ENCODE data around the gene USP32. TPM values are rescaled to one million over a fixed set of nuclear protein-coding genes. Genes with fewer than 3 reads are reported as not detected.

USP32 gene
- total and polyA plus RNA-seq, 2 donors (not counting 3 experiments of a cell fraction or from before 2014, with no cell fraction given), result 15.7 to 52.9 TPM

DNA sequence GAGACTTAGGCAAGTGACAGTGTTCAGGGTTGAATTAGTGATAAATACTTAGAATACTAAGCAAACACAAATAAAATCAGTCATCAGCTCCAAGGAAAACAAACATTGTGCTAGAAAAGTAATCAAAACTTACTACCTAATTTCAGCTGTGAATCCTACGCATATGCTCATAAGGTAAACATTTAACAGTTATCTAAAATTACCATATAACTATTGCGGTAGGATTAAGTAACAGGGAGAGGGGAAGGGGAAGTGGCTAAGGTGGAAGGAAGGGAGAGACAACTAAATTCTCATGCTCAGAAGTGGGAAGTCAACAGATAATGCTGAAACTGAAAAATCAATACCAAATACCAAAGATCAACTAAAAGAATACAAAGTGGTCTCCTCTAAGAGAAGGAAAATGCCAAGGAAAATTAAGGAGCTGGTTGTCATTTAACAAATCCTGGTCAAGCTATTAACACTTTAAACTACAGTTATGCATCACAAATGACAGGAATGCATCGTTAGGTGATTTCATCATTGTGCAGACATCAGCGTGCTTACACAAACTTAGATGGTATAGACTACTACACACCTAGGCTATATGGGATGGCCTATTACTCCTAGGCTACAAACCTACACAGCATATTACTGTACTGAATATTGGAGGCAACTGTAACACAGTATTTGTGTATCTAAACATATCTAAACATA lies 20.0 kb downstream of the USP32 start:
- no peak for DNase-seq (ENCODE audit: low read depth, low spot score)
- no peak for TF ChIP-seq GATA2 (IDR thresholded peaks at IDR 0.05; ENCODE audit: insufficient read depth, insufficient read length, low read depth, low read length)
- TF ChIP-seq, protein P1, sequence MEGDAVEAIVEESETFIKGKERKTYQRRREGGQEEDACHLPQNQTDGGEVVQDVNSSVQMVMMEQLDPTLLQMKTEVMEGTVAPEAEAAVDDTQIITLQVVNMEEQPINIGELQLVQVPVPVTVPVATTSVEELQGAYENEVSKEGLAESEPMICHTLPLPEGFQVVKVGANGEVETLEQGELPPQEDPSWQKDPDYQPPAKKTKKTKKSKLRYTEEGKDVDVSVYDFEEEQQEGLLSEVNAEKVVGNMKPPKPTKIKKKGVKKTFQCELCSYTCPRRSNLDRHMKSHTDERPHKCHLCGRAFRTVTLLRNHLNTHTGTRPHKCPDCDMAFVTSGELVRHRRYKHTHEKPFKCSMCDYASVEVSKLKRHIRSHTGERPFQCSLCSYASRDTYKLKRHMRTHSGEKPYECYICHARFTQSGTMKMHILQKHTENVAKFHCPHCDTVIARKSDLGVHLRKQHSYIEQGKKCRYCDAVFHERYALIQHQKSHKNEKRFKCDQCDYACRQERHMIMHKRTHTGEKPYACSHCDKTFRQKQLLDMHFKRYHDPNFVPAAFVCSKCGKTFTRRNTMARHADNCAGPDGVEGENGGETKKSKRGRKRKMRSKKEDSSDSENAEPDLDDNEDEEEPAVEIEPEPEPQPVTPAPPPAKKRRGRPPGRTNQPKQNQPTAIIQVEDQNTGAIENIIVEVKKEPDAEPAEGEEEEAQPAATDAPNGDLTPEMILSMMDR (IDR thresholded peaks at IDR 0.05; ENCODE audit: extremely low read depth in 1 of 2, insufficient read depth in 1 of 2, low read depth in 1 of 2, low read length in 2 of 2), result no peak
- no peak for TF ChIP-seq POLR2A (IDR thresholded peaks at IDR 0.05; ENCODE audit: low read depth, low read length)
- TF ChIP-seq FOS (IDR thresholded peaks at IDR 0.05; ENCODE audit: borderline replicate concordance, insufficient read depth, low read length), result no peak
- TF ChIP-seq JUN (IDR thresholded peaks at IDR 0.05; ENCODE audit: borderline replicate concordance, insufficient read depth, insufficient read length, low read depth), result no peak
- no peak for TF ChIP-seq POLR2AphosphoS5 (IDR thresholded peaks at IDR 0.05; ENCODE audit: insufficient read depth, low read depth, low read length)
- TF ChIP-seq MYC (IDR thresholded peaks at IDR 0.05; ENCODE audit: low read depth, low read length), result no peak
- no peak for TF ChIP-seq EZH2 (IDR thresholded peaks at IDR 0.05; ENCODE audit: borderline replicate concordance, low read depth, low read length, severe bottlenecking)
- TF ChIP-seq, protein P2, sequence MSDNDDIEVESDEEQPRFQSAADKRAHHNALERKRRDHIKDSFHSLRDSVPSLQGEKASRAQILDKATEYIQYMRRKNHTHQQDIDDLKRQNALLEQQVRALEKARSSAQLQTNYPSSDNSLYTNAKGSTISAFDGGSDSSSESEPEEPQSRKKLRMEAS (IDR thresholded peaks at IDR 0.05; ENCODE audit: insufficient read depth, insufficient read length), result no peak
- intact Hi-C loops (cut with micrococcal nuclease), result no loop called here
- Histone ChIP-seq H3K4me1 (ENCODE audit: control insufficient read depth, extremely low read depth, insufficient read depth, low read length) (no peaks in the 10 kb centered on the region), H3K27me3 (ENCODE audit: control insufficient read depth in 2 of 2, insufficient read depth in 2 of 2, low read length in 2 of 2) (no peaks in the 10 kb centered on the region), H3K4me3 (replicated peaks in 1 of 3; ENCODE audit: insufficient read depth in 1 of 3, low read depth in 1 of 3, low read length in 3 of 3) (no peak overlapping the region), H3K9ac (replicated peaks; ENCODE audit: extremely low read depth, insufficient read depth, low read length) (no peak overlapping the region), H2AFZ (ENCODE audit: low read depth, low read length) (no peak overlapping the region), H3K4me2 (ENCODE audit: insufficient read depth, low read length) (no peak overlapping the region), H3K9me1 (replicated peaks; ENCODE audit: control insufficient read depth, extremely low read depth, insufficient read depth, low read length) (no peaks in the 10 kb centered on the region), H3K79me2 (ENCODE audit: control insufficient read depth, insufficient read depth, low read length) (peaks cover 24% of the 10 kb centered on the region), H3K27ac (ENCODE audit: insufficient read depth, low read depth, low read length) (no peak overlapping the region), H3K9me3 (replicated peaks; ENCODE audit: control insufficient read depth, insufficient read depth, low read length) (no peaks in the 10 kb centered on the region), H3K36me3 (ENCODE audit: control insufficient read depth in 2 of 2, extremely low read depth in 1 of 2, insufficient read depth in 2 of 2, low read length in 2 of 2) (no peaks in the 10 kb centered on the region), H4K20me1 (replicated peaks; ENCODE audit: control insufficient read depth, extremely low read depth, insufficient read depth, low read length) (no peaks in the 10 kb centered on the region)
- dilution Hi-C loops (cut with MboI; ENCODE audit: extremely low pct_ligation_motif_present, low sequenced_read_pairs), result no loop called here
- CTCF ChIA-PET, result interaction anchor here (1.2 kb wide), 1 partner anchor 141 kb away, joined by 5 read pairs; no protein-coding TSS in a partner anchor
- POLR2A ChIA-PET, result no interaction called here
- FAIRE-seq, result no peak
- BruUV-seq (replicated peaks), result no TSS peak

All from endothelial cell of umbilical vein (primary cell).